ENCODE measurements around the gene AK4. TPM values are rescaled to one million over a fixed set of nuclear protein-coding genes. Genes with fewer than 3 reads are reported as not detected.
A peak's percentile ranks its signal among the peaks of the same experiment; 100 is the strongest.

AK4 gene
- total RNA-seq, 4 donors from 2014 or later, result 1.4 to 2.6 (median 1.8) TPM

GRCh38 chr1:65168867-65169266, 20.9 kb downstream of the AK4 start:
- peaks cover 0 to 5% of the 10 kb centered on the region in 2 donors for H3K4me1 ChIP-seq
- ATAC-seq (no peak), DNase-seq (no peak)
- H3K27ac ChIP-seq, result no peak overlapping the region
- no peak overlapping the region for H3K4me3 ChIP-seq
- in situ Hi-C loops (cut with MboI; ENCODE audit: low sequenced_read_pairs in 4 of 4) (no loop called here), intact Hi-C loops (cut with DNase I; ENCODE audit: low total_unique reads) (no loop called here)
- TF ChIP-seq CTCF (IDR thresholded peaks at IDR 0.05 in 4 of 5, conservative IDR thresholded peaks at IDR 0.05 in 1 of 5), result no peak
- no peak for TF ChIP-seq POLR2A (IDR thresholded peaks at IDR 0.05)
- H3K9me3 ChIP-seq, result no peaks in the 10 kb centered on the region
- H3K27me3 ChIP-seq, result no peaks in the 10 kb centered on the region
- H3K36me3 ChIP-seq, result no peaks in the 10 kb centered on the region

GRCh38 chr1:65170511-65171142, 22.6 kb downstream of the AK4 start:
- no peak for TF ChIP-seq CTCF (IDR thresholded peaks at IDR 0.05 in 4 of 5, conservative IDR thresholded peaks at IDR 0.05 in 1 of 5)
- peak in 1 of 2 donors; percentile 26 for TF ChIP-seq POLR2A (IDR thresholded peaks at IDR 0.05)
- in situ Hi-C loops (cut with MboI; ENCODE audit: low sequenced_read_pairs in 4 of 4) (no loop called here), intact Hi-C loops (cut with DNase I; ENCODE audit: low total_unique reads) (no loop called here)
- Histone ChIP-seq H3K36me3 (no peaks in the 10 kb centered on the region), H3K27me3 (no peaks in the 10 kb centered on the region), H3K4me1 (peaks cover 8 to 13% of the 10 kb centered on the region in 2 donors), H3K9me3 (no peaks in the 10 kb centered on the region), H3K27ac (peak overlapping the region; percentile 5 to 31 (median 30)), H3K4me3 (no peak overlapping the region)
- DNase-seq (peak; percentile 20 to 29), ATAC-seq (peak; percentile 68 to 81)

GRCh38 chr1:65172936-65173690, 25.1 kb downstream of the AK4 start:
- in situ Hi-C loops (cut with MboI; ENCODE audit: low sequenced_read_pairs in 4 of 4) (no loop called here), intact Hi-C loops (cut with DNase I; ENCODE audit: low total_unique reads) (no loop called here)
- H3K27me3 ChIP-seq, result no peaks in the 10 kb centered on the region
- peaks cover 11 to 20% of the 10 kb centered on the region in 2 donors for H3K4me1 ChIP-seq
- DNase-seq, result no peak
- no peaks in the 10 kb centered on the region for H3K36me3 ChIP-seq
- TF ChIP-seq CTCF (IDR thresholded peaks at IDR 0.05 in 4 of 5, conservative IDR thresholded peaks at IDR 0.05 in 1 of 5) (no peak), POLR2A (IDR thresholded peaks at IDR 0.05) (no peak)
- no peak for ATAC-seq
- H3K4me3 ChIP-seq, result no peak overlapping the region
- H3K27ac ChIP-seq, result no peak overlapping the region
- no peaks in the 10 kb centered on the region for H3K9me3 ChIP-seq

- H3K4me1 ChIP-seq, result peaks cover 11 to 20% of the 10 kb centered on the region in 2 donors
- no peak overlapping the region for H3K4me3 ChIP-seq
- no peak overlapping the region for H3K27ac ChIP-seq
- in situ Hi-C loops (cut with MboI; ENCODE audit: low sequenced_read_pairs in 4 of 4) (no loop called here), intact Hi-C loops (cut with DNase I; ENCODE audit: low total_unique reads) (no loop called here)
- H3K27me3 ChIP-seq, result no peaks in the 10 kb centered on the region
- ATAC-seq, result peak in 1 of 2 donors; percentile 59
- peak; percentile 41 to 62 for DNase-seq
- no peak for TF ChIP-seq CTCF (IDR thresholded peaks at IDR 0.05 in 4 of 5, conservative IDR thresholded peaks at IDR 0.05 in 1 of 5)
- TF ChIP-seq POLR2A (IDR thresholded peaks at IDR 0.05), result no peak
- H3K9me3 ChIP-seq, result no peaks in the 10 kb centered on the region
- H3K36me3 ChIP-seq, result no peaks in the 10 kb centered on the region
Observed at GRCh38 chr1:65174585-65174984, 26.6 kb downstream of the AK4 start.
